NCI-H1048 (cell line): ENCODE results near the gene ALOX5AP.

Source experiments
- DNase-seq: peaks from one replicate; lab custom pipeline; 2025; lab: John Stamatoyannopoulos, UW

ALOX5AP gene

DNA sequence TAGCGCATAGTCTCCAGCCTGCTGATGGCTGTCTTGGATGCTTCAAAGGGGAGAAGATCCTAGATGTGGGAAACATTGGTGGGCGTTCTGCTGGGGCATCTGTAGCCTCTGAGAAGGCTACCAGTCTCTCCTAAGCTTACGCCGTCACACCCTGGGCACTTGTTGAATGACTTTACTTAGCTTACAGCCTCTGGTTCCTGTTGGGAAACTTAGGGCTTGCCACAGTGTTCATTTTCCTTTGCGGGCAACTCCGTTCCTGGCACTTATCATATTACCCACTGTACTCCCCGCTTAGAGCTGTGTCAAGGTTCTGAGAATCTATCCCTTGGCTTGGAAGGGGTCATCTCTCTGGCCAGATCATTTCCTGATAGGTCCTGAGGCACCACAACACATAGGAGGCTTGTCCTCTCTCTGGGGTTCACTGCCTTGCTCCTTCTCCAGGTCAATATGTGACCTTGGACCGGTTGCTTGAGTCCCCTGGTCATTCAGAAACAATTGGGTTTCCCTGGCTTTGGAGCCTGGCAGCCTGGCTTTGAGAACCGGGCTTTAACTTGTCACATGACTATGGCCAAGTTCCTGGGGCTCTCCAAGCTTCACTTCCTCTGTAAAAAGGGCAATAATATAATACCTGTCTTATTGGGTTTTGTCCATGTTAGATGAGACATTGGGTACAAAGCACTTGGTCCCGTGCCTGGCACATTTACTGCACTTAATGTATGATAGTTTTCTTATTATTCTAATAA is 20.5 kb upstream of the ALOX5AP start:
- no peak for DNase-seq

DNA sequence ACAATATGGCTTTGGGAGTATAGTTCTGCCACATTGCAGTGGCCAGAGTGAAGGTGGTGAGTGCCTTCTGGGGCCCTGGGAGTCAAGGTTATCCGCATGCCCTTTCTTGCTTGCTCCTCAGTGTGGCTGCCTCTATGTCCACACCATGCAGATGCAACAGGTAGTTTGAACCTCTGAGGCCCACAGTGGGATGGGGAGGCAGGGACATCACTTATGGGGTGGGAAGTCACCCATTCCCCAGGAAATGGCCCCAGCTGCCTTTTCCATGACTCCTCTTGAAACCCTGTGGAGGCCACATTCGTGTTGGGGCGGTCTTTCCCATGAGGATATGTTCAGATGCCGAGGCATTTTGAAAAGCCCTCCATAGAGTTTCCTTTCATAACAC is 20.0 kb upstream of the ALOX5AP start:
- DNase-seq: no peak

DNA sequence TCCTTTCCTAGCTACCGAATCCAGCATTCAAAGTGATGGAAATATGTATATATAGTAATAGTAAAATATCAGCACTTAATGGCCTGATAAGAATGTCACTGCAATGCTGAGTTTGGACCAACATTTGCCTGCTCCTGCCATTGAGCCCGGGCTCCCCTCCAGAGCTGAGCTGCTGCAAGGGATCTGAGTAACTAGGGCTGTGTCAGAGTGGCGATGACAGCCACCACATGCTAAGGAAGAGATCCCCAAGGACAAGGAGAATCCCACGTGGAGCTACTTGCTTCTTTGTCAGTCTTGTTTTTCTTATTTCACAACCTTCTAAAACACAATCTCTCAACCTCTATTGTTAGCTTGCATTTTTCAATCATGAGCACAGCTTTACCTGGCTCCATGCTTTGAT is 19.5 kb upstream of the ALOX5AP start:
- no peak for DNase-seq

DNA sequence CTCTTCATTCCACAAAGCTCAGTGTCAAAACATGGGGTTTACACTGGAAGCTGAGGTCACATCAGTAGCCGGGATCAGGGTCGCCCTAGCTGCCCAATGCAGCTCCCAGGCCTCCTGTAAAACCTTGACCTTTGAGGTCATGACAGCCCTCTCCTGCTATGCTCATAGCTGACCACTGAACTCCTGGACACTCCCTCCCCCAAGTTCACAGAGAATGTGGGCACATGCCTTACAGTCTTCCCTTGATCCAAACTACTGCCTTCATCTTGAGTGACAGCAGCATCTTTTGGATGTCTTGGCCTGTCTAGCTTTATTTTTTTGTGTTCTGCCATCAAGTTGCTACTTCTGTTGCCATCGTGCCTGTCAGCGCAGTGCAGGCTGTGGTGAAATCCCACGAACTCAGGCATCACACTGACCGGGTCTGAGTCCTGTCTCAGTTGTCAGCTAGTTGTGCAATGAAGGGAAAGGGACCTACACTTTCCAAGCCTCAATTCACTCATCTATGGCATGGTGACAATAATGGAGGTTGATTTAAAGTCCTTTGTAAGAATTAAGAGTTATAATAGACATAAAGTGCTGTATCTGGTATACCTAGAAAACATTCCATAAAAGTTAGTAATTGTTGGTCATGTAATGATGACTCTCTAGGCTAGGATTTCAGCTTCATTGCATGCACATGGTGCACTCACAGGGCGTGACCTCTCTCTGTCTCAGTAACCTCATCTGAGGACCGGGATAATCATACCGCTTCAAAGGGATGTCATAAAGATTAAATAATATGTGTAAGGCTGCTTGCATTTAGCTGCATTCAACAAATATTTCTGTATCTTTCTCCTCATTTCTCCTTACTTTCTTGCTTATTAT is 16.4 kb upstream of the ALOX5AP start:
- DNase-seq: no peak

DNA sequence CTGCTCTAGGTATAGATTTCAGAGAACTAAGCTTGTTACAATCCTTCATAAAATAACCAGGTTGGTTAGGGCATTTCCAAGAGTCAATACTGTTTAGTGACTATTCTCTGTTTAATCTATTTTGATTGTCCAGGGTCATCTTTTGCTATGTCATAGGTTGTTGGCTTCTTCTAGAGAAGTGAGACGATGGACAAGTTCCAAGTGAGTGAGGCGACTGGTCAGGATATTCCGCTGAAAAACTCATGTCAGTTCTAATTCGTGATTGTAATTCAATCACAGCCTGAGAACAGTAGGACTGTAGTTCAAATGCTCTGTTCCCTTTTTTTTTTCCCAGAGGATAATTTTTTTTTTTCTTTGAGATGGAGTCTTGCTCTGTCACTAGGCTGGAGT is 15.8 kb upstream of the ALOX5AP start:
- no peak for DNase-seq

DNA sequence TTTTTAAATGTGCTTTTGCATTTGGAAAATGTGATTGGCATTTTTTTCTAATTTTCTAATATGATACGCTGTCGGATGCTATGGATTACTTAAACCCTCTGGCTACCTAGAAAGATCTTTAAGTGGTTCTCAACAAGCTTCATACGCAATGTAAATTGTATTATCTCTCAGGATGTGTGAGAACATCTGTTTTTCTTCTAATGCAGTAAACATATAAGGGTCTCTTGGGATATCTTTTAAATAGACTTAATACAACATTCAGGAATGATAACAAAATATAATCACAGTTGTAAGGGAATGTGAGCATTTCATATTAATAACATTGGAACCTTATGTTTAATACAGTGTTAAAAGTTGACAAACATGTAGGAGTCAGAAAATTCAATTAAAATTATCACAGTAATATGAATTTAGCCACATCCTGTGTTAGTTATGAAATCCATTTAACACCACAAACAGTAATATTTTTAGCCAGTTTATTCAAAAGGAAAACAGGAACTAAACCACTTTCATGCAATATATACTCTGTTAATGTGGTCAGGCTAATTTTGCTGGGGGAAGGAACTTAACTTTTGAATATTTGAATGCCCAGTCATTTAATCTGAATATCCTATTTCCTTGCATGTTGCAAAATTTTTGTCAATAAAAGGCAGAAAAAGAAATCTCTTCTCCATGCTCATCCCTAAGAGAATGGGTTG is 15.0 kb upstream of the ALOX5AP start:
- DNase-seq: no peak

DNA sequence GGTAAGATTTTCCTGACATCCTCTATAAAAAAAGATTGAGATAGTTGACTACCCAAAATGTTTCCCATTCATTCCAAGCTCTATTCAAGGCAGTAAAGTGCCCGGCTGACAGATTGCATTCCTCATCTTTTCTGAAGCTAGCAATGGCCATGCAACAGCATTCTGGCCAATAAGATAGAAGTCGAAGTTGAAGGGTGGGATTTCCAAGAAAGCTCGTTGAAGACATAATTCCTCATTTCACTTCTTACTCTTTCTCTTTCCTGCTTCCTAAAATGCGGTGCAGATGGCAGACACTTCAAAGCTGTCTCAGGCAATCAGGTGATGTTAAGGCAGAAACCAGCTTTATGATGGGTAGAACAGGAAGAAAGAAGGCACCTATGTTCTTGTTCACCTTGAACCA is 13.4 kb upstream of the ALOX5AP start:
- DNase-seq: no peak

DNA sequence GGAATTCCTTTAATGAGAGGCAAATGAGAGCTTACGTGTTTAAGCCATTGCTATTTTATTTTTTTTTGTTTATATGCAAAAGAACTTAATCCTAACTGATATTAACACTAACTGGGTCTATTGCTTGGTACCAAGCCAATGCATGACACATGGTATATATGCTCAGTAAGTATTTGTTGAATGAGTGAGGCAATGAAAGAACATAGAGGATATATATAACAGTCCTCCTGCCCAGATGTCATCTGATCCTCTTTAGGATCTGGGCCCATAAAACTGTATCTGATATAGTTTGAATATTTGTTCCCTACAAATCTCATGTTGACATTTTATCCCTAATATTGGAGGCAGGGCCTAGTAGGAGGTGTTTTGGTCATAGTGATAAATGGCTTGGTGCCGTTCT is 13.0 kb upstream of the ALOX5AP start:
- no peak for DNase-seq

DNA sequence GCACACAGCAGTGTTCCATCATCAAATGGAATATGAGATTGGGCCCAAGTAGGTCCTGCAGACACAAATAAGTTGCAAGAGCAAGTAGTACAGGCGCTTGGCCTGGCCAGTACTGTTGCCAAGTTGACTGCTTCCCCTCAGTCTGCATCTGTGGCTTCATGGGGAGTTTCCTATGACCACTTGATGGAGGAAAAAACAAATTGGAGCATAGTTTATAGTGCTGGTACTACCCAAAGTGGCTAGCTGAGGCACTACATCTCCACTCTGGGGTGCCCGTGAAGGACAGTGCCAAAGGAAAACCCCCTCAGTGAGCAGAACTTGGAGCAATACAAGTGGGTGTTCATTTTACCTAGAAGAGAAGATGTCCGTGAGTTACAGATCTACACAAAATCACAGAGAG is 10.6 kb upstream of the ALOX5AP start:
- no peak for DNase-seq

DNA sequence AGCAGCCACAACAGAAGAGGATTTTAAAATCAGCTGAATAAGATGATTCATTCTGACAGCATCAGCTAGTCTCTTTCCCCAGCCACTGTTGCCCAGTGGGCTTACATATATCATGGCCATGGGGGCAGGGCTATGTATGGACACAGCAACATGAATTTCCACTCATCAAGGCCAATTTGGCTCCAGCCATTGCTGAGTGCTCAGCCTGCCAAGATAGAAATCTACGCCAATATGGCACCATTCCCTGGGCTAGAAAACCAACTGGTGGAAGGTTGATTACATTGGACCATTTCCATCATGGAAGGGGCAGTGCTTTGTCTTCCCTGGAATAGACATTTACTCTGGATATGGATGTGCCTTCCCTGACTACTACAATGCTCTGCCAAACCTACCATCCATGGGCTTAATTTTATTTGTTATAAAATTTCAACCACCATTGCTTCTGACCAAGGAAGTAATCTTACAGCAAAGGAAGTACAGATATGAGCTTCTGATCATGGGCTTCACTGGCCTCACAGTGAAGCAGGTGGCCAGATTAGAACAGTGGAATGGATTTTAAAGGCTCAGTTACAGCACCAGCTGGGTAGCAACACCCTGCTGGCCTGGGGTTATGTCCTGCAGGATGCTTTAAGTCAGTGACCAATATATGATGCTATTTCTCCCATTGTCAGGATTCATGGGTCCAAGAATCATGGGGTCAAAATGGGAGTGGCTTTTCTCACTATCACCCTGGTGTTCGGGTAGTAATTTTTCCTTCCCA is 9.8 kb upstream of the ALOX5AP start:
- no peak for DNase-seq

DNA sequence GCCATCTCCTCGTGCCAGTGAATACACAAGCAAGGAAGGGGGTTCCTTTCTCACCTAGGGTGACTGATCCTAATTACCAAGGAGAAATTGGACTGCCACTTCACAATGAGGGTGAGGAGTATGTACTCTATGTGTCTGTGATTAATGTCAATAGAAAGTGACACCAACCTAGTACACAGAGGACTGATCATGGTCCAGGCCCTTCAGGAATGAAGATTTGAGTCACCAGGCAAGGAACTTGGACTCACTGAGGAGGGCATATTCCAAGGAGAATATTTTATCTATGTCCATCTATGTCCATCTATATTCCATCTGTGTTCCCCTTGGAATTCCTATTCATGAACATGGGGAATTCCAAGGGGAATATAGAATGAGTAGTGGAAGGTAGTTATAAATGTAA is 9.2 kb upstream of the ALOX5AP start:
- DNase-seq: no peak

DNA sequence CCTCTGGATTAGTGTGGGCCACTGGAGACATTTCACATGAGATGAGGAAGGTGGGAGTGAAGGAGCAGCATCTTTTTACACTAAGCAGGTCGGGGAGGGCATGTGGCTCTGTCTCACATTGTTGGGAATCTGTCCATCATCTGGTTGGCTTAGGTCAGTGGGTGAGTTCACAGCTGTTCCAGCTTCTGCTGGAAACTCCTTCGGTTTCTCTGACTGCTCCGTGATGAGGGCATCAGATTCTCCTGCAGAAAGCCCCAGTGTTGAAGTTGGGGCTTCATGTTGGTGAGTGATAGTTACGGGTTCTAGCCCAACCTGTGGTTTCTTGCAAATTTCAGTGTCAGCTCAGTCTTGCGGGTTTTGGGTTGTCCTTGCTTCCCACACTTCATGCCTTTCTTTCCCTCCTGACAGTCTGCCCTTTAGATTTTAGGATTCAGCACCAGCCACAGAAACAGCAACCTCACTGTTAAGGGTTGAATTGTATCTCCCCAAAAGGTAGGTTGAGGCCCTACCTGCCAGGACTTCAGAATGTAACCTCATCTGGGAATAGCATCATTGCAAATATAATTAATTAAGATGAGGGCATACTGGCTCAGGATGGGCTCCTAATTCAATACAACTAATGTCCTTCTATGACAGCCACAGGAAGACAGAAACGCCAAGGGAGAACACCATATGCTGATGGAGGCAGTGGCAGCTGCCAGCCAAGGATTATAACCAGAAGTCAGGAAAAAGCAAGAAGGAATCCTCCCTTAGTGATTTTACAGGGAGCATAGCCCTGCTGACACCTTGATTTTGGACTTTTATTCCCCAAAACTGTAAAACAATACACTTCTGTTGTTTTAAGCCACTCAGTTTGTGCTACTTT is 7.6 kb upstream of the ALOX5AP start:
- DNase-seq: no peak

DNA sequence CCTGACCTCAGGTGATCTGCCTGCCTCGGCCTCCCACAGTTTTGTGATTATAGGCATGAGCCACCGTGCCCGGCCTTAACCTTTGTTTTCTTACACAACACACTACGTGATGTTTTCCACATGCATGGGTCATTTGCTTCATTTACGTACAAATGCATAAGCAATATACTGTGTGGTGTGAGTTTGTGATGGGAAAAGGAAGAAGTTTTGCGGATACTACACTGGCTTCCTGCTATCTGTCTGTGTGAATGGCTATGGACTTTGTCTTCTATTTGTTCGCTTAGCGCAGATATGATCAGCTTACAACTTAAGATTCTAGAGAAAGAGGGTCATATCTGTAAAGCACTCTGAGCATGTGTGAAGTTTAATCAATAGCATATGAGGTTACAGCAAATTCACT is 5.5 kb upstream of the ALOX5AP start:
- DNase-seq: no peak

DNA sequence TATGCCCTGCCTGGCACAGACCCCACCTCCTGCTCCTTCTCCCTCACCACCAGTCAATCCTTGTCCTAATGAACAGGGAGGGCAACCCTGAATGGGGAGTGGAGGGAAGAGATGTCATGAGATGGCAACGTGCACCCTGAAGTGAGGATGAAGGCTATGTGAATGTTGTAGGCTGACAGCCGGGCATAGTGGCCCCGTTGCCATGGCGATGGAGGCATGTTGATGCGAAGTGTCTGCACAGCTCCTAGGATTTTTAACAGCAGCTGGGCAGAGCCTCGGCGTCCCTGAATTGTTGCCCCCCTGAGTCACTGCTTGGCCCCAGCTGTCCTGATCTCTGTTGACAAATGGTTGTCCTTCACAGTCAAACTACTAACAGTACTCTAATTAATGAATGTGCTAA is 4.8 kb upstream of the ALOX5AP start:
- DNase-seq: no peak

DNA sequence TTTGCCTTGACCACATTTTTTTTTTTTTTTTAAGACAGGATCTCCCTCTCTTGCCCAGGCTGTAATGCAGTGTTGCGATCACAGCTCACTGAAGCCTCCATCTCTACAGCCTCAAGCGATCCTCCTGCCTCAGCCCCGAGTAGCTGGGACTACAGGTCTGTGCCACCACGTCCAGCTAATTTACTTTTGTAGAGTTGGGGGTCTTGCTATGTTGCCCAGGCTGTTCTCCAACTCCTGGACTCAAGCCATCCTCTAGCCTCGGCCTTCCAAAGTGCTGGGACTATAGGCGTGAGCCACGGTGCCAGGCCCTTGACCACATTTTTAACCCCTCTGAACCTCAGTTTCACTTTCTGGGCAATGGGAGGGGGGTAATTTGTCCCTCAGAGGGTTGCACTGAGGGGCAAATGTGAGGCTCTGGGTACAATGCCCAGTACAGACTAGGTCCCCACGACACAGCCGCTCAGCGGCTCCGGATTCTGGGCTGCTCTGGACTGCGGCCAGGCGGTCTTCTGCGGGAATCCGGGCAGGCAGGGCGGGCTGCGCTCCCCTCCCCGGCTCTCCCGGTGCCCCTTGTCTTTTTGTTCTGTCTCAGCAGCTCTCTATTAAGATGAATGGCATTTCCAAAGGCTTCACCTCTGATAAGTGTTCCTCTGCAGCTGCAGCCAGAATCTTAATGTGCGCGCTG is 3.8 kb upstream of the ALOX5AP start:
- DNase-seq: no peak

DNA sequence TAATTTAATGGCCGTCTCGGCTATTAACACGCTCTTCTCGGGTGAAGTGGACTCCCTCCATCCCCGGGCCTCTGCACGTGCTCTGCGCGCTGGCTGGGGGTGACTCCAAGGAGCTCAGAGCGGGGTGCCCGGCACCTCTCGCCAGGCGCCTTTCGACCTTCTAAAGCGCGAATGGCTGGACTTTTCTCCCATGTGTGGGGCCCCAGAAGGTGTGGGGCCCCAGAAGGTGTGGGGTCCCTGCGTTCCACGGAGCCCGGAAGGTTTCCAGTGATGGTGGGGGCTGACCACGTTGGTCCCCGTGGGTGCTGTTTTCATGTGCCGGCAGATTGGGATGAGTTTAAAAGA is 3.3 kb upstream of the ALOX5AP start:
- DNase-seq: no peak

DNA sequence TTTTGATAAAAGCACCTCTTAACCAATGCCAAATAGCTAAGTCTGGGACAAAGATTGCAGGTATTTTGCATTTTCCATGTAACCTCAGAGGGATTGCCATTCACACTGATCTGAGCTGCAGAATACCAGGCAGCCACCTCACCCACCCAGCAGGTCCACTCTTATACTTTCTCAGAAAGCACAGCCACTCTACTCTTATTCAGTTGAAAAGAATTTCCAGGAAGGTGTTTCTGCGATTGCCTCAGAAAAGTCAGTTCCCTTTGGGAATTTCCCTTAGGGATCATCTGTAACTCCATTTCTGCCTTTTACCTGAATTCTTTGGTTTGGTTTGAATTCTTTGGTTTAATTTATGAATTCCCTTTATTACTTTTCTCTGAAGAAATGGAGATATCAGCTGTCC is 904 bp upstream of the ALOX5AP start:
- DNase-seq: no peak

DNA sequence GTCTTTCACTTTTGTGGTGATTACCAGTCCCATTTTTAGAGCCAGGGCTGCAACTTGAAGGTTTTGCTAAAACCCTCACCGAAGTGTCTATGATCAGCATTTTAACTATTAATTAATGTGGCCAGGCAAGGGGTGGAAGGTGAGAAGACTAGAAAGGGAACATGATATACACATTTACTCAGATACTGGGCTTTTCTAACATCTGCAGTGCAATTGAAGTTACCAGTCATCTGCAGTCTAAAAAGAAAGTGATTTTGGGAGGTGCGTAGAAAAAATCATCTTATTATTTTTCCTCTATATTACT is 481 bp downstream of the ALOX5AP start:
- no peak for DNase-seq

DNA sequence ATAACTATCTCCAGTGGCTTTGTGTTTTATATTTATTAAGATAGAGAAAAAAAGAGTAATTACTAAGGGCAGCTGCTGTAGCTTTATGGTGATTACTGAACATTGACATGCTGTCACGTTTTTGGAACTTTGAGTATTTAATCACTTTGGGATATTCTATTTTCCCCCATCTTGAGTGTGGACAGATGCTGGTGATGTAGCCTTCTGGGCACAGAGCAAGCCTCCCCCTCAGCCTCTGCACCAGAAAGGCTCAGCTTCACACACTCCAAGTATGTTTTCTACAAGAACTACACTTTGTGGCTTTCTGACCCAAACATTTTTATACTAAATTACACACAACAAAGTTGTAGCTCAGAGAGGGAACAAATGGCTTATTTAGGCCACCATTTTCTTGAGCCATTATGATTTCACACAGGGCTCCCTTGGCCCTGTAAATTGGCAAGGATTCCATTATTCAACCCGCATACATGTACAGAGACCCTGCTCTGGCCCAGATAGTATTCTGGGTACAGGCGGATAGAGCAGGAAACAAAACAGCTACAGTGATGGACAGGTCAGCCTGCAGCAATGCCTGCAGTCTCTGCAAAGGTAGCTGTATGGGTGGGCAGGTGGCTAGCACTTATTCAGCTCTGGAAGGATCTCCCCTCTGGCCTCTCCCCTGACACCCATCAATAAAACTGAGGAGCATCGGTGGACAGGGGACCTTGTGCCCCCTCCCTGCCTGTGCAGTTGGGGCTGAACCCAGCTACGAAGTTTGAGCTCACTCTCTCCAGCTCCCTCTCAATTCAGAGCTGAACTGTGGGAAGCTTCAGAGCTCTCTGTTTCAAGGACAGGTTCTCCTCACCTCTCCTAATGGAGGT is 1.3 kb downstream of the ALOX5AP start:
- no peak for DNase-seq
